SHP77 (cell line): ENCODE data around the gene TMEM147.
A peak's percentile ranks its signal among the peaks of the same experiment; 100 is the strongest.

Source experiments
- DNase-seq, 2 experiments: peaks; one replicate each; lab custom pipeline; 2025; lab: John Stamatoyannopoulos, UW

Gene TMEM147

GRCh38 chr19:35545001-35545854, at the start of gene TMEM147:
Gene TMEM147 (plus strand): TSS chr19:35545626. CDS start chr19:35545740, 114 bp downstream.
- peak; percentile 72 to 81 for DNase-seq

DNA sequence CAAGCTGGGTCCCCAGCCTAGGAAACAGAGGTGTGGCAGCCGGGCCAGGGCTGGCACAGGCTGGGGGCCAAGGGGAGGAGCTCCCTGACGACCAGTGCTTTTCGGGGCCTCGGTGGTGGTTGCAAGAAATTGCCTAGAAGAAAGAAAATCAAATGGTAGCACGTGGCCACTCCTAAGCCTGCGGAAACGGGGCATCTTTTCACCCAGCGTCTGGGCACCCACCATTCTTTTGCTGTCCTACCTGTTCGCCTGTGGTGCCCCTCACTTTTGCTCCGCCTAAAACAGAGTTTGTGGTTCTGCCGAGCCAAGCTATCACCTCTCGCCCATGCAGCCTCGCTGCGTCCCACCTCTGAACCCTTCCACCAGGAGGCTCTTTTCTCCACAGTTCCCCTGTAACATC, 48.0 kb upstream of the TMEM147 start:
- DNase-seq, result no peak

DNA sequence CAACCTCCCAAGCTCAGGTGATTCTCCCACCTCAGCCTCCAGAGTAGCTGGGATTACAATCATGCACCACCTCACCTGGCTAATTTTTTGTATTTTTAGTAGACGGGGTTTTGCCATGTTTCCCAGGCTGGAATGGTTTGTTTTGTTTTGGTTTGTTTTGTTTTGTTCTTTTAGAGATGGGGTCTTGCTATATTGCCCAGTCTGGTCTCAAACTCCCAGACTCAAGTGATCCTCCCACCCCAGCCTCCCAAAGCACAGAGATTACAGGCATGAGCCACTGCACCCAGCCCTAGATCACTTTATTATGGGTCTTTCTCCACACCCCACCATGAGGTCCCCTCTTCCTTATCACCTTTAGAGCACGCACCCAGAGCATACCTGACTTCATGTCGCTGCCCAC, 47.2 kb upstream of the TMEM147 start:
- no peak for DNase-seq

DNA sequence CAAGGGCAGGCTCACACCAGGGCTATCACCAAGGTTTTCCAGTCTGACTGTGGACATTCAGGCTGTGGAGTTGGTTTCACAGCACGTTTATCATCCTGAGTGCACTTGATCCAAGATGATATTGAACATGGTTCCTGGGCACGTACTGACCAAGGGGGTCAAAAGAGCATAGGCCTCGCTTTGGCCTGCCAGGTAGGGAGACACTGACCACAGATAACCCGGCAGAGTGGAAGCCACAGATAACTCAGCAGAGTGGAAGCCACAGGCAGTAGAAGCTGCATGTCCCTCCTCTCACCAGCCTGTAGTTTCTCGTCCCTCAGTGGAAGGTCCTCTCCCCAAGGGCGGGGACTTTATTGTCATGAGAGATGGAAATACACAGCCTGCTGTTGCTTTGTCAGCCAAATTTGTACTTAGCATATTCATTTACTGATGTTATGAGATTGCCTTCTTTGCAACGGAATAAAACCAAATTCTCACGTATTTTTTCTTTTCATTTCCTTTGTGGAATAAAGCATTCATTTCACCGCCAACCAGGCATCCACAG, 46.4 kb upstream of the TMEM147 start:
- DNase-seq, result no peak

DNA sequence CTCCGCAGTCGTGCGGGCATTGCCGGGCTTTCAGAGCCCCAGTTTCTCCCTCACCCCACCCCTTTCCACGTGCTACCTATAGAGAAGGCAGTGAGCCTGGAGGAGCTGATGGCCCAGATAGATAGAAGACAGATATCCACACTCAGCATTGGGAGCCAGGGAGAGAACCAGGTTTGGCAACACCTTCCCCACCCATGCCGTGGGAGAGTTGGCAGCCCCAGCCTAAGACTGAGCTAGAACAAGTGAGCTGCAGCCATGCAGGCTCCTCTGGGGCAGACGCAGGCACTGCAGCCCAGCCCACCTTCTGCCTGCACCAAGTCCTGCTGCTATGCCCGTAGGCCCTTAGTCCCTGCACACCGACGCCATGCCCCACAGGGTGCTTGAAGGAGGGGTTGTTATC, 44.8 kb upstream of the TMEM147 start:
- DNase-seq, result no peak

- DNase-seq, result no peak
Measured at GRCh38 chr19:35501684-35502083, 43.7 kb upstream of the TMEM147 start.

DNA sequence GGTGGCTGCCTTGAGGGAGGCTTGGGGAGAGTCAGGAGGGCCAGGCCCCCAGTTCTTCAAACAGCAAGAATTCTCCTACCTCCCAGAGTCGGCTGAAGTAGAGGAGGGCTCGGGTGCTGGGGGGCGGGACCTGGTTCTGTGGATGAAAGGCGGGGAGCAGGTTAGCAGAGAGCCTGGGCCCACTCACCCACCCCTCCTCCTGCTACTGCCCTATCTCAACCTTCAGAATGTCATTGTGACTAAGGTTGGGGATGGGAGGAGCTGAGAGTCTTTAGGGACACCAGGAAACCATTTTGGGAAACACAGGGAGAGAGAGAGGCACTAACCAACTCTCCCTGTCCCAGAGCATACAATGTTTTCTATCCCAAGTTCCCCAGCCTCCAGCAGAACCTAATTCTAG, 42.7 kb upstream of the TMEM147 start:
- no peak for DNase-seq

- DNase-seq, result no peak
Measured at GRCh38 chr19:35506011-35506410, 39.4 kb upstream of the TMEM147 start.

DNA sequence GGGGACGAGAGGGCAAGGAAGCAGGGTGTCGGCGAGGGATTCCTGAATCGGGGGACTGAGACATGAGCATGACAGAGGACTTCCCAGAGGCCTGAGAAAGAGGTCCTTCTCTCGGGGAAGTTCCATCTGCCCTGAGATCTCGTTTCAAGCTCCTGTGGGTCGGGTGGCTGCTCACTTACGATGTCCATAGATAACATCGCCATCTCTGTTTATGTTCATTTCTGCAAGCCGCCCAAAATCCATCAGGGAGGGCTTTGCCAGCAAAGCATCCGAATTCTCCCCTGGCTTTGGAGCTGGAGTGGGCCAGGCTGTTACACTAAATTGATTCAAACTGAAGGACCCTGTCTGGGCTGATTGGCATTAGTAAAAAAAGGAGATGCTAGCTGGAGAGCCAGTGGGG, 37.9 kb upstream of the TMEM147 start:
- no peak for DNase-seq

GRCh38 chr19:35508129-35508528, 37.3 kb upstream of the TMEM147 start:
- DNase-seq, result no peak

DNA sequence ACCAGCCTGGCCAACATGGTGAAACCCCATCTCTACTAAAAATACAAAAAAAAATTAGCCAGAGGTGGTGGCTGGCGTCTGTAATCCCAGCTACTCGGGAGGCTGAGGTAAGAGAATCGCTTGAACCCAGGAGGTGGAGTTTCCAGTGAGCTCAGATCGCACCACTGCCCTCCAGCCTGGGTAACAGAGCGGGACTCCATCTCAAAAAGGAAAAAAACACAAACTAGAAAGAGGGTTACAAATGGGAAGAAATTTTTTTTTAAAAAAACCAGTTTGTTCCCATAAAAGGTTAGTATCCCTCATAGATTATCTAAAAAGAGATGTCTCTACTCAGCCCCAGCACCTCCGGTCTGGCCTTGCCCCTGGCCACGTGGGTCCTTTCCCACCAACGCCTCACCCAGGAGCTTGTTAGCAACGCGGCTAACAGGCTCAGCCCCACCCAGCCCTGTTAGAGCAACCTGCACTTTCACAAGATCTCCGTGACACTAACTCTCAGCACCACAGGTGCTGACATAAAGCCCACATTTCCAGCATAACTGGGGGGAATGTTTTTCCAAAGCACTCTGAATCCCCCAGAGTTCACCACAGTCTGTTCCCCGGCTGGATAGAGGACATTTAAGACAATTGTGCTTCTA, 36.3 kb upstream of the TMEM147 start:
- no peak for DNase-seq

DNA sequence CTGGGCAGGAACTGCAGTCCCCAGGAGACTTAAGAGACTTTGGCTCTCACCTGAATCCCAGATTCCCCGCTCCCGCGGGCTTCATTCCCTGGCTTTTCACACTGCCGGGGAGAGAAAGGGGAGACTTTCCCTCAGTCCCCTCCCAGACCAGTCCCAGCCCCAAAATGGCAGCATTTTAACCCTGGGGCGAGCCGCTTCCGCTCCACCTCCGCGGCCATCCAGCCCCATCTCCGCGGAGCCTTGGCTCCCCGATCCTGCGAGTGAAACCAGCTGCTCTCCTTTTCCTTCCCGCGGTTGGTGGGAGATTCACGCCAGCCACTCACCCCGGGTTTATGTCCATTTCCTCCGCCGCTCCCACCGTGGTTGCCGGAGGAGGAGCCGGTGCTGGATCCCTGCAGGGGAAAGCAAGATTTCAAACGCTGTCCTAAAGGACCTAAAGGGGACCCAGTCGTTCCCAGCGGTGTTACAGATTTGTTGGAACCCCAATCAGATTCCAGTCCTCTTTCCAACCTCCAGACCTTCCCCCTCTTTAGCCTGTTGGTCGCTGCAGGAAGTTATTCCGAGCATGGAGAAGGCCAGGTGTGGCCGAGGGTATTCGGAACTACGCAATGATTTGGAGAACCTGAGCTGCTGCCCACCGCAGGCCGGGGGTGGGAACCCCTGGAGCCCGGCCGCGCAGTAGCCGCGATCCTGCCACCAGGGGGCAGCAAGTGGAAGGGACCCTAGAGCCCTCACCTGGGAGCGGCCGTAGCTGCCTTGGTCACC, 35.4 kb upstream of the TMEM147 start:
- DNase-seq, result peak; percentile 63 to 65

DNA sequence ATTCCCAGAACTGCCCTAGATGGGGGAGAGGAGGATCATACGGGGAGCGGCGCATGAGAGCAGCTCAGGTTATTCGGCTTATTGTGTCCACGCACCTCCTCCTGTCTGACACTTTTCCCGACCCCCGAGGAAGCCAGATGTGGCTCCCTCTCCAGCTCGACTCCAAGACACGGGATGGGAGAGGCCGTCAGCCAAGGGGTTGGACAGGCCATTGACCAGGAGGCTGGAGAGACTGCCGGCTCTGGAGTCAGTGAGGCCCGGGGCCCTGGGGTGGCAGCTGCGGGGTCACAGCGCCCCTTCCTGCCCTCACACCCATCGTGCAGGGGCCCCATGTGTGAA, 34.8 kb upstream of the TMEM147 start:
- no peak for DNase-seq

GRCh38 chr19:35511337-35511736, 34.1 kb upstream of the TMEM147 start:
- DNase-seq, result no peak

- no peak for DNase-seq
Measured at GRCh38 chr19:35512831-35513627, 32.4 kb upstream of the TMEM147 start.

DNA sequence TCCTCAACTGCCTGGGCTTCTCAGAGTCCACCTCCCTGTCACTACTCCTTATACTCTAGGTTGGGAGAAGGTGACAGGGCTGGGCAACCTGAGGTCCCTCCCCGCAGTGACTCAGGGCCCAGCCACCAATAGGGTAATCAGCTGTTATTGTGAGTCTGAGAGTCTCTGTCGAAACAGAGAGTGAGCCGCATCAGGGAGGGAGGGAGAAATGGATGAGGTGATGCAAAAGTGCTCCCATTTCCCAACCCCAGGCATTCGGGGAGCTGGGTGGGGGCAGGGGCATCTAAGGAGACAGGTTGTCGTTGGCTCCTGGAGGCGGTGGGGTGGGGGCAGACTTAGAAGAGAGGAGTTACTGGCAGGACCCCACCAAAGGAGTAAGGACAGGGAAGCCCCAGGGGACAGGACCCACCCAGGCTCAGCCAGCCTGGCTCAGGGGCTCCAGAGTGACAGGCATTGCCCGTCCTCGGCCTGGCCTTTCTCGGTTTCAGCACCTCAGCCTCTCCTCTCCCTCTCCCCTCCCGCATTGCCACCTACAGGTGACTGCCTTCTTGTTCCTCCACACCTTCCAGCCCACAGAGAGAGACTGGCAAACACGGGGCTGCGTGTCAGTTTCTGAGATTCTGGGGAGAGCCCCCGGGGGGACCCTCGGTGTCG, 31.7 kb upstream of the TMEM147 start, which contains the start of gene DMKN:
DMKN (minus strand) TSS at position 22 of the 654 bp plus-strand sequence. CDS start 174 bp downstream, outside the sequence.
- no peak for DNase-seq

GRCh38 chr19:35514282-35514809, 31.1 kb upstream of the TMEM147 start:
- DNase-seq, result no peak

- no peak for DNase-seq
Measured at GRCh38 chr19:35516310-35516709, 29.1 kb upstream of the TMEM147 start.

DNA sequence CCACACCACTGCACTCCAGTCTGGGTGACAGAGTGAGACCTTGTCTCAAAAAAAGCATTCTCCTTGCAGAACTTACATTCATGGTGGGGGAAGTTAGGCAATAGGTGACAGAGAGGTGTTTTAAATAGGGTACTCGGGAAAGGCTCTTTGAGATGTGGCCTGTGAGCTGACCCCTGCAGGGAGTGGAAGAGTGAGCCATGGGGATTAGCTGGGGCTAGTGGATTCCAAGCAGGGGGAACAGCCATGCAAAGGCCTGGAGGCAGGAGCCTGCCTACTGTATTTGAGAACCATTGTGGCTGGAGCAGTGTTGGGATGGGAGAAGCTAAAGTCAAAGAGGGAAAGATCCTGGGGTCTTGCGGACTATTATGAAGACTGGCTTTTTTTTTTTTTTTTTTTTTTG, 28.1 kb upstream of the TMEM147 start:
- DNase-seq, result no peak

GRCh38 chr19:35518313-35518712, 27.1 kb upstream of the TMEM147 start:
- DNase-seq, result no peak

DNA sequence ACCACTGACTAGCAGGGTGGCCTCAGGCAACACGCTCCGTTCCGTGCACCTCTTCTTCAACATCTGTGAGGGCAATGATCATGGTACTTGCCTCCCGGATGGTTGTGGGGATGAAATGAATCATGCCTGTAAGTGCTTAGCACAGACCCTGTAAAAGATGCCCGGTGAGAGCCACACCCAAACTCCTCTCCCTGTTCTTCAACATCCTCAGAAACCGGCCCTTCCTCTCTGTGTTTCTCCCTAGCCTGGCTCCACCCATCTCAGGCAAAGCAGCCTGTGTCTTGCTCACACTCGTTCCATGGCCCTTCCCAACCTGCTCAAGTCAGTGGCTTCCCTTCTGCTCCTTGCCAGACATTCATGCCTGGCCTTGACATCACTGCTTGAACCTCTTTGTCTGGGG, 26.1 kb upstream of the TMEM147 start:
- DNase-seq, result no peak
